HG02759 (cell line): Measurements from ENCODE around the gene RB1.
"Not testable (repeated sequence)": the region's sequence is repeated elsewhere in the genome, so short reads cannot be mapped to it uniquely, and the experiment has no call there.

Source experiments
- ATAC-seq: cut with Tn5 transposase; IDR thresholded peaks from one replicate; pipeline ENCODE4 v1.9.1; 2021; ENCODE audit warnings: mild to moderate bottlenecking, moderate library complexity; ENCODE audit not compliant: unreplicated experiment

RB1 gene

DNA sequence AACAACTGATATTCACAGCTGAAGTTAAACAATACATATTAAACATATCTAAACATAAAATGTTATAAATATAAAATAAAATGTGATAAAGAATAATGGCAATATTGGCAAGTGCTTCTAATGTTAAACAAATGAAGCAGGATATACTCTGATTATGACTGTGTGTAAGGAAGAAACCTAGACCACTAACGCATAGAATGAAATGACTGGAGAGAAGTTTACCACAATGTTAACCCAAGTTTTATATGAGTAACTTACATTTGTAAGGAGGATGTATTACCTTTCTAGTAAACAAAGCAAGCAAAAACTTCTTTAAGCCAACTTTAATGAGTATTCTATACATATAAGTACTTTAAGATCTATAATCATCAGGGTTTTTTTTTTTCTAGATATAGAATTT, 43.0 kb downstream of the RB1 start:
- ATAC-seq: no peak

DNA sequence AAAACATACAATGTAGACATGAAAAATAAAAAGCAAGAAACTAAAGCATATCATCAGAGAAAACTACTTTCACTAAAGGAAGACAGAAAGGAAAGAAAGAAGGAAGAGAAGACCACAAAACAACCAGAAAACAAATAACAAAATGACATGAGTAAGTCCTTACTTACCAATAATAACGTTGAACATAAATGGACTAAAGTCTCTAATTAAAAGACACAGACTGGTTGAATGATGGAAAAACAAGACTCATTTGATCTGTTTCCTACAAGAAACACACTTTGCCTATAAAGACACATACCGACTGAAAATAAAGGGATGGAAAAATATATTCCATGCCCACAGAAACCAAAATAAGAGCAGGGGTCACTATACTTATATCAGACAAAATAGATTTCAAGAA, 46.0 kb downstream of the RB1 start:
- no peak for ATAC-seq

DNA sequence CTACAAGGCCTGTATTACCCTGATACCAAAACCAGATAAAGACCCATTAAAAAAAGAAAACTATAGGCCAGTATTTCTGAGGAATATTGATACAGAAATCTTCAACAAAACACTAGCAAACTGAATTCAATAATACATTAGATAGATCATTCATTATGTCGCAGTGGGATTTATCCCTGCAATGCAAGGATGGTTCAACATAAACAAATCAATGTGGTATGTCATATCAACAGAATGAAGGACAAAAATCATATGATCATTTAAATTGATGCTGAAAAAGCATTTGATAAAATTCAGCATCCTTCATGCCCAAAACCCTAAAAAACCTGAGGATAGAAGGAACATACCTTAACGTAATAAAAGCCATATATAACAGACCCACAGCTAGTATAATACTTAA, 50.0 kb downstream of the RB1 start:
- ATAC-seq: no peak

DNA sequence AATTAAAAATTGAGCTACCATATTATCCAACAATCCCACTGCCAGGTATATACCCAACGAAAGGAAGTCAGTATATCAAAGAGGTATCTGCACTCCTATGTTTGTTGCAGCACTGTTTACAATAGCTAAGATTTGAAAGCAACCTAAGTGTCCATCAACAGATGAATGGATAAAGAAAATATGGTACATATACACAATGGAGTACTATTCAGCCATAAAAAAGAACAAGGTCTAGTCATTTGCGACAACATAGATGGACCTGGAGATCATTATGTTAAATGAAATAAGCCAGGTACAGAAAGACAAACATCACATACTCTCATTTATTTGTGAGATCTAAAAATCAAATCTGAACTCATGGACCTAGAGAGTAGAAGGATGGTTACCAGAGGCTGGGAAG, 52.0 kb downstream of the RB1 start:
- ATAC-seq: not testable (repeated sequence)

DNA sequence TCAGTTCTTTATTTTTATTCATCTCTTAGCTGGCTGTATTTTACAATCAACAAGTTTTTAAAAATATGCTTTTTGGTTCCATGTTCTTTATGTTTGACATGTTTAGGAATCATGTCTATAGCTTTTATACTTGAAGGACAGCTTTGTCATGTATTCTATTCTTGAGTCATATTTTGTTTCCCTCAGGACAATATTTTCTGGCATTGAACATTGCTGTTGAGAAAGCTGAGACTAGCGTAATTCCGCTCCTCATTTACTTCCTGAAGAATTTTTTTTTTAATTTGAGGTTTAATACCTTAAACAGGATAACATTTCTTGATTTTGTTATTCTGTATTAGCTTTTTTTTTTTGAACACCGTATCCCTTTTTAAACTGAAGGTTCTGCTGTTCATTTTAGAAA, 53.2 kb downstream of the RB1 start:
- ATAC-seq: no peak

DNA sequence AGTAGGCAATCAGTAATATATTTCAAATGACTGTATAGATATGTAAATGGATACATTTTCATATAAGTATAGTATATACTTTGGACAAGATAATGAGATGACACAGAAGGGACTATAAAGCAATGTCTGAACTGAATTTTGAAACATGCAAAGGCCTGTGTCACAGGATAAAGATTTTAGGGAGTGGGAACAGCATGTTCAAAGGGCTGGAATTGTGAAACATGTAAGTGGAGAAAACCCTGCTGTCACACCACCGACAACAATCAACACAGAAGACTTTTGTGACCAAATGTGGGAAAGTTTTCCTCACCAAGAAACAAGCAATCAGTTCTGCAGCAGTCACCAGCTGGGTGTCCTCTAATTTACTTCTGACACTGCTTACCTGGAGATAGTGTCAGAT, 66.4 kb downstream of the RB1 start:
- no peak for ATAC-seq

DNA sequence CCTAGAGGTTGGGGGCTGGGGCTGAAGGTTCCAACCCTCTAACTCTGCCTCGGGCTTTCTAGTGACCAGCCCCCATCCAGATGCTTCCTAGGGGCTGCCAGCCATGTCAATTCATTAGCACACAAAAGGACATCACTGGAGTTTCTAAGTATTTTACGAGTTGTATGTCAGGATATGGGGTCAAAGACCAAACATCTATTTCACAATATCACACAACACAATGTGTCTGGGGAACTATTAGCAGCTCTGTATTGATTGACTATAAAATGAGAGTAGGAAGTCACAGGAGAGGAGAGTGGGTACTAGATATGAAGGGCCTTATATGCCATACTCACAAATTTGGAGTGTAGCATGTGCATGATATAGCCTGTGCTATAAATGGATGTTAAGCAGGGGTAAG, 67.3 kb downstream of the RB1 start:
- no peak for ATAC-seq

DNA sequence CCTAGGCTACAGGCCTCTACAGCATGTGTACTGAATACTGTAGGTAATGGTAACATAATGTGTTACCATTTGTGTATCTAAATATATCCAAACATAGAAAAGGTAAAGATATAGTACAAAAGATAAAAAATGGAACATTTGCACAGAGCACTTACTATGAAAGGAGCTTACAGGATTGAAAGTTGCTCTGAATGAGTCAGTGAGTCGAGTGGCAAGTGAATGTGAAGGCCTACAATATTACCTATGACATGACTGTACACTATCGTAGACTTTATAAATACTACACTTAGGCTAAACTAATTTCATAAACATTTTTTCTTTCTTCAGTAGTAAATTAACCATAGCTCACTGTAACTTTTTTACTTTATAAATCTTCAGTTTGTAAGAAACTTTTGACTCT, 74.3 kb downstream of the RB1 start:
- ATAC-seq: no peak

DNA sequence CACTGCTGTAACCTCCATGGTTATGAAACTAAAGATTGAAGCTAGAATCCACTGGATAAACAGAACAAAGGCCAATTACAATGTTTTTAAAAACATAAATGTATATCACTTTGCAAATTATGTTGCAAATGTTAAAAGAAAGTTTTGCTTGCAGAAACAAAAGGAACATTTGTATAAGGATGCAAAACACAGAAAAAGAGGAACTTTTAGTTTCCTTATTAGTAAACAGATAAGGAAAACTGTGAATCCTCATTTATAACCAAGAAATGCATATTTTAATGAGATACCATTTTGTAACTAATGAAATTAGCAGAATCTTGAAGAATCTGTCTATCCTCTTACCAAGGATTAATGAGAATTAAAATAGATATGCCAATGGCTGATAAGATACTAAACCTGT, 77.0 kb downstream of the RB1 start:
- no peak for ATAC-seq

DNA sequence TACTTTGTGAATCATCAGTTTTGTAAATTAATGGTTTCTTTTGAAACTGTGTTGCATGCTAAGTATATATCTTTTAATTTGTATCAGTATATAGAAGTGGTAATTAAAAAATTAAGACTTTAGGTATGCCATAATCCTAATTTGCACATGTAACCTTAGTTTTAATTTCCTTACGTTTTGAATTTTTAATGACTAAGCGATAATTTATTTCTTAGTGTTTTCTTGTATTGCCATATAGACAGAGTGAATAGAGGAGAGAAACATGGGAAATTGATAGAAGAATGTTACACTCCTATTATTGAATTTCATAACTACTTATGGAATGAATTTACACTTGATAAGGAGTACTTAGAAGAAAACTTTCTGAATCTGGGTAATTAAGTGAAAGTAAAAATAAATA, 79.8 kb downstream of the RB1 start:
- no peak for ATAC-seq

DNA sequence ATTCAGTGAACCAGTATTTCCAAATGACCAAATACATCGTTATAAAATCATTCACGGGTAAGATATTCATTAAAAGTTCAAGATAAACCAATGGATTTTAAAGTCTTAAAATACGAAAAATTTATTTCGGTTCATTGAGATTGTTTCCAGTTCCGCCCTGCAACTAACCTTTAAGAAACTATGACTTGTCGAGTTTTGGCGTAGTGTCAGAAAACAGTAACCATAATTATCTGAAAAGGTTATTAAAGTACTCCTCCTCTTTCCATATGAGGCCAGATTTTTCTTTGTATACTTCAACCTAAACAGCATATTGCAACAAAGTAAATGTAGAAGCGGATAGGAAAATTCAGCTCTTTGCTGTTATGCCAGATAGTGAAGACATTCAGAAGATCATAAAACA, 83.3 kb downstream of the RB1 start:
- no peak for ATAC-seq

DNA sequence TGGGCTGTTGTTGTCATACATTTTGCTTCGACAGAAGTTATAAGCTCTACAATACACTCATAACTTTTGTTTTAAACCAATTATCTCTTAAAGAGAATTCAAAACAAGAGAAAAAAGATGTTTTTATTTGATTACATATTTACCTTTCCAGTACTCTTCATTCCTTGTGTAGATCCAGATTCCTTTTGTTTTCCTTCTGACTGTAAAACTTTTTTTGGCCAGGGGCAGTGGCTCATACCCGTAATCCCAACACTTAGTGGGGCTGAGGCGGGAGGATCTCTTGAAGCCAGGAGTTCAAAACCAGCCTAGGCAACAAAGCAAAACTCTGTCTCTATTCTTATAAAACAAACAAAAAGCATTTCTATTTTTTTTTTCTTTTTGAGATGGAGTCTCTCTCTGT, 87.7 kb downstream of the RB1 start:
- ATAC-seq: no peak

DNA sequence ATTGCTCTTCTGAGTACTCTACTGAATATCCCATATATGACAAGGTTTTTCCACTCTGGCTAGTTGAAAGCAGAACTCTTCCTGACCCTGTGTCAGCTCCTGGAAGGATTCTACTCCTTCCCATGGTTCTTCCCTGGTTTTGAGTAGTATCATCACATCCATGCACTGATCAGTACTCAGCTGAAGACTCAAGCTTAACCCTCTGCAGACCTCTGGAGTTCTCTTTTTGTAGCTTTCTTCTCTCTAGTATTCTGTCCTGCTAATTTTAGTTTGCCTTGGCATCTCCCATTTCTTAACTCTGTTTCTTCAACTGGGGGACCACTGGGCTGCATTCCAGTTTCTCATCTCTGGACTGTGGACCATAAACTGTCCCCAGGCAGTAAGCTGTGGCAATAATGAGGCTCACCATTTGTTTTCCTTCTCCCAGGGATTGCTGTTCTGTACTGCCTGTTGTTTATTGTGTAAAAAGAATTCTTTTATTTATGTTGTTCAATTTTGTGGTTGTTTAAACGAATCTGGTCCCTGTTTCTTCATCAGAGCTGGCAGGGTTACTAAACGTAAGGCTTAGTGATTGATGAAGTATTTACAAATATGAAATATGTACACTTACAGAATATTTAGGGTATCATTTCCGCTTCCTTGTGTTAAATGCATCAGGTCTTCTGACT, 89.6 kb downstream of the RB1 start:
- ATAC-seq: no peak

DNA sequence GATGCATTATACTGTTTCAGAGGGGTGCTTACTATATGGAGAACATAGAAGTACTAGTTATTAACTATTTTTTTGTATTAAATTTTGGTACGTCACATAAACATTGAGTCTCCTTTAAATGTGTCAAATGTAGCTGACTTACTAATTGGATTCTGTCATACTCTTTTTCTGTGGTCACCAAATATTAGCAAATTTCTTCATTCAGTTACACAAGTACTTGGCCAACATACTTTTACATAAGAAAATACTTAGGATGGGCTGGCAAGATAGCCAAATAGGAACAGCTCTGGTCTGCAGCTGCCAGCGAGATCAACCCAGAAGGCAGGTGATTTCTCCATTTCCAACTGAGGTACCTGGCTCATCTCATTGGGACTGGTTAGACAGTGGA, 90.1 kb downstream of the RB1 start:
- ATAC-seq: no peak

DNA sequence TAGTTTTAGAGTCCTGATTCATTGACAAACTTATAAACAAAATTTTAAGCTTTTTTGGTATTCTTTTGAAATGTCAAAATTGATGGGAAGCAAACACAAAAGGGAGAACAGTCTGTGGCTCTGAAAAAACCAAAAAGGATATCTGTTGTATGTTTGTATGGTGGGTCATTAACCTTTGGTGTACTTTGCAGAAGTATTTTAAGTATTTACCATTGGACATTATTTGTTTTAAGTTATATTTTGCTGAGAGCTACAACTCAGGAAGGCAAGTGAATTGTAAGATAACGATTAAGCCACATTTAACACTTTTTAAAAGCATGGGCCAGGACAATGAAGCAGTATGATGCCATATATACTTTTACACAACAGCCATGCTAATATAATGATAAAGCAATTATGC, 94.2 kb downstream of the RB1 start:
- ATAC-seq: no peak

DNA sequence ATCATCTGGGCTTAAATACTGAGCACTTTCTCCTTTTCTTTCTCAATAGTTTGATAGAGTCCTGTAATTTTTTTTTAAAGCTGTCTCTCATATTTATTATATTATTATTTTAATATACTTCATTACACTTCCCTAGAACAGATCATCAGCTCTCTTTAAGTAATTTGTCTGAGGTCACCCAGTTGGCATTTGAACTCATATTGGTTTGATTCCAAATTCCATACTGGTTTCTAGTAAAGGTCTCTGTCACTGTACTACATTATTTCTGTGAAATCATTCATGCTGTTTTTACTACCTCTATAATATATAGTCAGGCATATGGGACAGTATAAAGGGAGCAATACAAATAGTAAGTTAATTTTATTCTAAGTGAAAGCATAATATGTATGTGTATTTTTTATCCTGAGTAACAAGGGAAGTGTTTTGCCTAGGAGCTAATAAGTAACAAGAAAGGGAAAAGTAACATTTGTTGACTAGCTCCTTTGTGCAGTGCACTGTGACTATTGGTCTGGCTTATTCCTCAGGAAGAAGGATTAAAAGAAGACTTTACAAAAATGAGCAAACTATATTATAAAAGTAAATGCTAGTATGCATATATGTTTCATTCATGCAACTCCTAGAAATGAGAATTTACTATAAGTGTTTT, 95.0 kb downstream of the RB1 start:
- no peak for ATAC-seq

DNA sequence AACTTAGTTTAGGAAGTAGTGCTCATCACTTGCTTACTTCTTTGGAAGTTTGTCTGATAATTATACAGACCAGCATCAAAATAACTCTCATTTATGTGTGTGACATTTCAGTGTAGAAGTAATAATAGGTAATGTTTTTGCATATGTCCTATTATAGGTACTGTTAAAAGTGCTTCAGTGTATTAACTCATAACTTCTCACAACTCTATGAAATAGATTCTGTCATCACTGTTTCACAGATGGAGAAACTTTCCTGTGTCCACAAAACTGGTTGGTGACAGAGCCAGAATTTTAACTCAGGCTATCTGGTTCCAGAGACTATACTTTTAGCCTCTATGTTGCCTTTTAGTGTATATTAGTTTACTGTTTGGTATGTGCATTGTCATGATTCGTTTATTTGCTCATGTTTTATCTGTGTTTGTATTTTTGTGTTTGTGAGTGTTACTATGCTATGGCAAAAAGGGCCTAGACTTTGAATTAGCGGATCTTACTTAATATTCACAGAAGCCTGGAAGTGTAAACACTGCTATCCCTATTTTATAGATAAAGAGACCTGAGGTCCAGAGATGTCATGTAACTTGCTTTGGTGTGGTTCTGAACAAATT, 96.6 kb downstream of the RB1 start:
- ATAC-seq: no peak

DNA sequence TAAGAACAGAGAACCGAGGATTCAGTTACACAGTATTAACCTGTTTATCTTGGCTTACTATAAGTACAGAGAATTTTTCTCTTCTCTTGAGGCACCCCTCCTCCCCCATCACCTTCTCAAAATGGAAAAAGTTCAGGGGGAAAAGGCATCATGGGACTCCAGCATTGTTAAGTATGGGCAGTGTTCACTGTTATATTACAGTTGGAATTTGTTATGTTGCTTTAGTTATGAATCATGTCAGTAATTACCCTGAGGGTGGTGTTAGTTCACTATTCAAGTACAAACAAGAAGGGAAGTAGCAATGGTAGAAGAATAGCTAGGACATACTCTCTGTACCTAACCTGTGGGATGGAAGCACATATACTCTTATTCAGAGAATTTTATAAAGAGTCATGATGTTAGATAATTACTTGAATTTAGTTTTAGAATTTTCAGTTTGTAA, 97.3 kb downstream of the RB1 start:
- peak; percentile 48 for ATAC-seq

DNA sequence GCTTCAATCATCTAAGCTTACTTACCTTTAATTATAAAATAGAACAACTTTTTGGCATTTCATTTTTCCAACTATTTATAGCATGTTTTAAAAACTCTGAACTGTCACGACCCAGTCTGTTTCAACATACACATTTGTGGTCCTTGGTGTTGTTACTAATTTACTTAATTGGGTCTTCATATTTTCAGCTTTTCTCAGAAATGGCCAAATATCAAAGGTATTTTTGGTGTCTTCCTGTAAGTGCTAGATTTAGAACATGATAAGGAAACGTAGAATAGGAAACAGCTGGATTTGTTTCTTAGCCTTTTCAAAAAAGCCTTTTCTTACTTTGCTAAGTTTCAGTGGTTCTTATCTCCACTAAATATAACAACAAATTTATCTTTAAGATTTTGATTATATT, 97.9 kb downstream of the RB1 start:
- no peak for ATAC-seq

DNA sequence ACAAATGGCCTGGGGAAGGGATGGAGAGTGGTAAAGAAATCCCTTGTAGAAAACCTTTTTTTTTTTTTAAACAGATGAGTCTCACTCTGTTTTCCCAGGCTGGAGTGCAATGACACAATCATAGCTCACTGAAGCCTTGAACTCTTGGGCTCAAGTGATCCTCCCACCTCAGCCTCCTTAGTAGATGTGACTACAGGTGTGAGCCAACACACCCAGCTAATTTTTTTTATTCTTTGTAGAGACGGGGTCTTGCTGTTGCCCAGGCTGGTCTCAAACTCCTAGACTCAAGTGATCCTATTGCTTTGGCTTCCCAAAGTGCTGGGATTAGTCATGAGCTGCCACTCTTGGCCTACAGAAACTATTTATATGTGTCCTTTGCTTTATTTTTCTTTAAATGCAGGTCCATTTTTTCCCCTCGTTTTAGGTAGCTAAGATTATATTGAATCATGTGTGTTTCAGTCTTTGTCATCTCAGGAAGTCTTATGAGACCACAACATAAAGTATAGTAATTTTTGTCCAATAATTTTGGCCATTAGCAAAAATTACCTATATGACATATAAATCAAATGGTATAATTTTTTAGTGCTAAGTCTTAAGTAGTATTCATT, 98.9 kb downstream of the RB1 start:
- ATAC-seq: no peak

DNA sequence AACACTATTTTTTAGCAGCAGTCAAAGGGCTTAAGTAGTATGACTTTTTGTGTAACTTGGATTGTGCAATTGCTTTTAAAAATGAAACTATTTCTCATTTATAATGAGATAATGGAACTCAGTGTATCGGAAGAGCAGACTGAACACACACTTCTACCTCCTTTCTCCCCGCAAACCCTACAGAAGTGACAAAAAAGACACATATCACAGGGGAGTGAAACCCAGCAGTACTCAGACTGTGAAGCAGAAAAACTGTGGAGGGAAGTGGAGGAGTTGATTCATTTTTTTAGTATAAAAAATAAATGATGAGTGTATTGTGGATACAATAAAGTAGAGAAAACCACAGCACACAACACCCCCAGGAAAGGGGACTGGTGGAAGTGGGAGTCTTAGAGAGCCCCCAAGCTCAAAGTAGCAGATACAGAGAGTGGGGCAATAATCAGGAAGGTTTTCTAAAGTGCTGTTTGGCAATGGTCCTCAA, 99.6 kb downstream of the RB1 start:
- peak; percentile 54 for ATAC-seq

DNA sequence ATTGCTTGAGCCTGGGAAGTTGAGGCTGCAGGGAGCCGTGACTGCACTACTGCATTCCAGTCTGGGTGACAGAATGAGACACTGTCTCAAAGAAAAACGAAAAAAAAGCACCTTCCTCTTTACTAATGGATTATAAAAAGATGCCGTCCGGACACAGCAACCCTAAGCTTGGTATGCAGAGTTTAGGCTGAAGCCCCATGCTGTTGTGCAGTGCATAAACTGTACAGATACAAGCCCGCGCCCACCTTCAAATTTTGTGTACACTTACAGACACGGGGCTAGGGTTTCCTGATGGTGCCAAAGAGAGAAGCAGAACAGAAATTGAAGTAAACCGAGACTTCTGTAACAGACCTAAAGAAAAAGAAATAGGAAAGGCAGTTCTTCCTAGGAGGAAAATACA, 100.4 kb downstream of the RB1 start:
- ATAC-seq: no peak
